ENCODE measurements around the gene ANKRD60. TPM values are rescaled to one million over a fixed set of nuclear protein-coding genes. Genes with fewer than 3 reads are reported as not detected.

The ANKRD60 gene
- total and polyA plus RNA-seq, 2 donors (not counting 1 experiment from before 2014, with no cell fraction given) = 0.27 TPM; not detected in 1

DNA sequence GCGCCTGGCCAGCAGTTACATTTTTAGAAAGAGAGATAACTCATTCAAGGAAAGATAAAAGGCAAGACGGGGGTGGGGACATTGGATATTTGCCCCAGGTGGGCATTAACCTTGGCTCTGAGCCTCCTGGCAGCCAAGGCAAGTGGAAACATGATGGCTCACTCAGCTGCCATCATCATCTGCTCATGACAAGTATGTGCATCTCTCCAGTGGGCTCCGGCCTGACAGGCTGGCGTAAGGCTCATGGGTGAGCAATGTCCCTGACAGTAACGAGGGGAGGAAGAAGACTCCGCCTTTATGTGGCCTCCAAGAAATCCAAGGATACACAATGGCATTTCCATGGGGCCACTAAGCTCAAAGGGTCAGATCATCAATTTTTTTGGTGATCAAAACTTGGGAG is 13.3 kb downstream of the ANKRD60 start:
- Histone ChIP-seq H3K27me3 (replicated peaks in 1 of 4; ENCODE audit: control extremely low read depth in 1 of 4, control insufficient read depth in 3 of 4, insufficient read depth in 4 of 4, low read length in 3 of 4) (peaks cover 0 to 20% (median 10%) of the 10 kb centered on the region in 4 experiments), H3K79me2 (ENCODE audit: control insufficient read depth, insufficient read depth, low read length) (no peaks in the 10 kb centered on the region), H3K4me1 (ENCODE audit: control insufficient read depth in 2 of 2, insufficient read depth in 2 of 2, low read length in 2 of 2) (no peaks in the 10 kb centered on the region), H3K9ac (ENCODE audit: low read length) (no peak overlapping the region), H3K36me3 (replicated peaks in 1 of 2; ENCODE audit: control extremely low read depth in 1 of 2, control insufficient read depth in 1 of 2, extremely low read depth in 1 of 2, insufficient read depth in 2 of 2, low read length in 1 of 2) (no peaks in the 10 kb centered on the region), H3K27ac (ENCODE audit: low read length in 2 of 2) (no peak overlapping the region), H3K4me3 (ENCODE audit: control extremely low read depth in 1 of 5, extremely low read depth in 1 of 5, insufficient read depth in 1 of 5, low read depth in 2 of 5, low read length in 4 of 5) (no peak overlapping the region), H3K4me2 (replicated peaks; ENCODE audit: low read depth, low read length, poor library complexity, severe bottlenecking) (no peak overlapping the region), H3K9me3 (ENCODE audit: control extremely low read depth in 1 of 3, control insufficient read depth in 2 of 3, insufficient read depth in 1 of 3, low read length in 2 of 3) (peaks cover 0 to 16% (median 4%) of the 10 kb centered on the region in 3 donors), H2AFZ (ENCODE audit: insufficient read depth, low read depth, low read length, poor library complexity, severe bottlenecking) (no peak overlapping the region), H4K20me1 (ENCODE audit: control insufficient read depth, insufficient read depth, low read length, poor library complexity, severe bottlenecking) (no peaks in the 10 kb centered on the region)
- ATAC-seq (ENCODE audit: low read depth) (no peak), DNase-seq (no peak)
- intact Hi-C loops (cut with micrococcal nuclease) = no loop called here
- peaks cover 54% of the 10 kb centered on the region for H3K27me3 Mint-ChIP-seq
- ChIA-PET CTCF (no interaction called here), POLR2A (no interaction called here)
- WGBS (ENCODE audit: insufficient coverage) = 98% methylated on average over 5 of the region's 6 CpGs
- H3K4me3 Mint-ChIP-seq = no peak overlapping the region
- peaks cover 4% of the 10 kb centered on the region for H3K9me3 Mint-ChIP-seq (ENCODE audit: insufficient read depth)
- no peak for TF ChIP-seq EZH2 (IDR thresholded peaks at IDR 0.05; ENCODE audit: borderline replicate concordance, insufficient read depth, low read depth, low read length, poor library complexity, severe bottlenecking)
- TF ChIP-seq, protein P1, sequence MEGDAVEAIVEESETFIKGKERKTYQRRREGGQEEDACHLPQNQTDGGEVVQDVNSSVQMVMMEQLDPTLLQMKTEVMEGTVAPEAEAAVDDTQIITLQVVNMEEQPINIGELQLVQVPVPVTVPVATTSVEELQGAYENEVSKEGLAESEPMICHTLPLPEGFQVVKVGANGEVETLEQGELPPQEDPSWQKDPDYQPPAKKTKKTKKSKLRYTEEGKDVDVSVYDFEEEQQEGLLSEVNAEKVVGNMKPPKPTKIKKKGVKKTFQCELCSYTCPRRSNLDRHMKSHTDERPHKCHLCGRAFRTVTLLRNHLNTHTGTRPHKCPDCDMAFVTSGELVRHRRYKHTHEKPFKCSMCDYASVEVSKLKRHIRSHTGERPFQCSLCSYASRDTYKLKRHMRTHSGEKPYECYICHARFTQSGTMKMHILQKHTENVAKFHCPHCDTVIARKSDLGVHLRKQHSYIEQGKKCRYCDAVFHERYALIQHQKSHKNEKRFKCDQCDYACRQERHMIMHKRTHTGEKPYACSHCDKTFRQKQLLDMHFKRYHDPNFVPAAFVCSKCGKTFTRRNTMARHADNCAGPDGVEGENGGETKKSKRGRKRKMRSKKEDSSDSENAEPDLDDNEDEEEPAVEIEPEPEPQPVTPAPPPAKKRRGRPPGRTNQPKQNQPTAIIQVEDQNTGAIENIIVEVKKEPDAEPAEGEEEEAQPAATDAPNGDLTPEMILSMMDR (IDR thresholded peaks at IDR 0.05) = no peak
- no peak overlapping the region for H3K27ac Mint-ChIP-seq
- no peaks in the 10 kb centered on the region for H3K4me1 Mint-ChIP-seq

DNA sequence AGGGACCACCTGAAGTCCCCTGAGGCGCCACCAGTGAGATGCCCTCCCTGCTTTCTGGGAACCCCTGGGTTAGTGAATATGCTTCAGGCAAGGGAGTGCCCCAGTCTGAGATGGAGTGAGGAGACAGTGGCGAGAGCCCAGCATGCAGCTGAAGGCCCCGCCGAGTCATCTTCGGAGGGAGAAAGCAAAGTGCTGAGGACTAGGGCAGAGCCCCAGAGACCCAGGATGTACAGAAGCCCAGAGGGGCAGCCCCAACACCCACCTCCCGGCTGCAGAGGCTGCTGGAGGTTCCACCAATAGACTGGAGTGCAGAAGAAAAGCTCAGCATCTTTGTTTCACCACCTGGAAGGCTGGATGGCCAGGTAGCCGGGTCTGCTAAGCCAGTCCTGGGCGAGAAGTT is 14.1 kb downstream of the ANKRD60 start:
- Mint-ChIP-seq H3K4me1 (peaks cover 3% of the 10 kb centered on the region), H3K27me3 (peaks cover 48% of the 10 kb centered on the region), H3K27ac (no peak overlapping the region), H3K9me3 (ENCODE audit: insufficient read depth) (peaks cover 4% of the 10 kb centered on the region), H3K4me3 (no peak overlapping the region)
- H3K36me3 ChIP-seq (replicated peaks in 1 of 2; ENCODE audit: control extremely low read depth in 1 of 2, control insufficient read depth in 1 of 2, extremely low read depth in 1 of 2, insufficient read depth in 2 of 2, low read length in 1 of 2) = no peaks in the 10 kb centered on the region
- ATAC-seq (ENCODE audit: low read depth) (no peak), DNase-seq (no peak)
- WGBS (ENCODE audit: insufficient coverage) = 94% methylated on average over 8 of the region's 8 CpGs
- no peak overlapping the region for H3K27ac ChIP-seq (ENCODE audit: low read length in 2 of 2)
- H3K4me1 ChIP-seq (ENCODE audit: control insufficient read depth in 2 of 2, insufficient read depth in 2 of 2, low read length in 2 of 2) = peaks cover 0 to 6% of the 10 kb centered on the region in 2 donors
- H3K79me2 ChIP-seq (ENCODE audit: control insufficient read depth, insufficient read depth, low read length) = no peaks in the 10 kb centered on the region
- POLR2A ChIA-PET = no interaction called here
- H3K4me3 ChIP-seq (ENCODE audit: control extremely low read depth in 1 of 5, extremely low read depth in 1 of 5, insufficient read depth in 1 of 5, low read depth in 2 of 5, low read length in 4 of 5) = no peak overlapping the region
- no peak overlapping the region for H2AFZ ChIP-seq (ENCODE audit: insufficient read depth, low read depth, low read length, poor library complexity, severe bottlenecking)
- H3K9ac ChIP-seq (ENCODE audit: low read length) = no peak overlapping the region
- intact Hi-C loops (cut with micrococcal nuclease) = no loop called here
- no peaks in the 10 kb centered on the region for H4K20me1 ChIP-seq (ENCODE audit: control insufficient read depth, insufficient read depth, low read length, poor library complexity, severe bottlenecking)
- CTCF ChIA-PET = no interaction called here
- H3K4me2 ChIP-seq (replicated peaks; ENCODE audit: low read depth, low read length, poor library complexity, severe bottlenecking) = no peak overlapping the region
- H3K9me3 ChIP-seq (ENCODE audit: control extremely low read depth in 1 of 3, control insufficient read depth in 2 of 3, insufficient read depth in 1 of 3, low read length in 2 of 3) = peaks cover 0 to 14% (median 4%) of the 10 kb centered on the region in 3 donors
- TF ChIP-seq EZH2 (IDR thresholded peaks at IDR 0.05; ENCODE audit: borderline replicate concordance, insufficient read depth, low read depth, low read length, poor library complexity, severe bottlenecking) = no peak
- TF ChIP-seq, protein P1 (IDR thresholded peaks at IDR 0.05) = no peak
- H3K27me3 ChIP-seq (replicated peaks in 1 of 4; ENCODE audit: control extremely low read depth in 1 of 4, control insufficient read depth in 3 of 4, insufficient read depth in 4 of 4, low read length in 3 of 4) = peaks cover 0 to 17% (median 8%) of the 10 kb centered on the region in 4 experiments

All from B cell (primary cell).